ENCODE results near the gene CTNNAL1. TPM values are rescaled to one million over a fixed set of nuclear protein-coding genes. Genes with fewer than 3 reads are reported as not detected.

CTNNAL1 gene
- total RNA-seq, 4 donors from 2014 or later, result 106 to 231 (median 156) TPM

DNA sequence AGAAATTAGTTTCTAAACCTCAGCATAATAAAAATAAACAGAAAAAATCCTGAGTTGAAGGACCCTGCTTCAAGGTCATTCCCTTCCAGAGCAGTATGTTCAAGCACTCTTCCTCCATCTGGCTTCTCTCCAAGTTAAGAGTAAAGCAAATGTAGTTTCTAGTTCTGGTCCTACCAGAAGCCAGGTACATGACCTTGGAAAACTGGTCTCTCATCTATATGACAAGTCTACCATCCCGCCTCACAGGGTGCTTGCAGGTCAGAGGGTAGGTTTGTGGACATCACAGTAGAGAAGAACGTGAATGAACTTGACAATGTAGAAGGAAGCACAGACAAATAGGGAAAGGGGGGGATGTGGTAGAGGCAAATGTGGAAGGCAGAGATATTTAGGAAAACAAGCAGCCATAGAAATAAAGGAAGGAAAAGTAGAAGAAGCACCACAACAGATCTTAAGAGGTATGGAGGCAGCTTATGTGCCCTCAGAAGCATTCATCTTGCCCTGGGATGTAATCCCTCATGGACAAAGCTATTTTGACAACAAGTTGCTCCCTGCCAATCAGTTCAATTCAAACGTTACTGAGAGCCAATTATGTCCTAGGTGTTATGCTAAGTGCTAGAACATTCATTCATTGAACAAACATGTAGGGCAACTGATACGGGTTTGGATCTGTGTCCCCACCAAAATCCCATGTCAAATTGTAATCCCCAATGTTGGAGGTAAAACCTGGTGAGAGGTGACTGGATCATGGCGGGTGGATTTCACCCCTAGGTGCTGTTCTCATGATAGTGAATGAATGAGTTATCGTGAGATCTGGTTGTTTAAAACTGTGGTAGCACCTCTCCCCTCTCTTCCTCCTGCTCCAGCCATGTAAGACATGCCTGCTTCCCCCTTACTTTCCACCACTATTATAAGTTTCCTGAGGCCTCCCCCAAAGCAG is 23.7 kb upstream of the CTNNAL1 start:
- H3K9me3 ChIP-seq, result no peaks in the 10 kb centered on the region
- TF ChIP-seq, protein P1, sequence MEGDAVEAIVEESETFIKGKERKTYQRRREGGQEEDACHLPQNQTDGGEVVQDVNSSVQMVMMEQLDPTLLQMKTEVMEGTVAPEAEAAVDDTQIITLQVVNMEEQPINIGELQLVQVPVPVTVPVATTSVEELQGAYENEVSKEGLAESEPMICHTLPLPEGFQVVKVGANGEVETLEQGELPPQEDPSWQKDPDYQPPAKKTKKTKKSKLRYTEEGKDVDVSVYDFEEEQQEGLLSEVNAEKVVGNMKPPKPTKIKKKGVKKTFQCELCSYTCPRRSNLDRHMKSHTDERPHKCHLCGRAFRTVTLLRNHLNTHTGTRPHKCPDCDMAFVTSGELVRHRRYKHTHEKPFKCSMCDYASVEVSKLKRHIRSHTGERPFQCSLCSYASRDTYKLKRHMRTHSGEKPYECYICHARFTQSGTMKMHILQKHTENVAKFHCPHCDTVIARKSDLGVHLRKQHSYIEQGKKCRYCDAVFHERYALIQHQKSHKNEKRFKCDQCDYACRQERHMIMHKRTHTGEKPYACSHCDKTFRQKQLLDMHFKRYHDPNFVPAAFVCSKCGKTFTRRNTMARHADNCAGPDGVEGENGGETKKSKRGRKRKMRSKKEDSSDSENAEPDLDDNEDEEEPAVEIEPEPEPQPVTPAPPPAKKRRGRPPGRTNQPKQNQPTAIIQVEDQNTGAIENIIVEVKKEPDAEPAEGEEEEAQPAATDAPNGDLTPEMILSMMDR (IDR thresholded peaks at IDR 0.05), result no peak
- no peak for TF ChIP-seq POLR2A (IDR thresholded peaks at IDR 0.05)
- peak overlapping the region; percentile 51 to 71 (median 68) for H3K27ac ChIP-seq
- H3K4me1 ChIP-seq, result peaks cover 12 to 31% of the 10 kb centered on the region in 2 donors
- WGBS, 2 donors, result 78 to 84% methylated on average over 6 of the region's 6 CpGs
- intact Hi-C loops (cut with DNase I), result no loop called here
- H3K4me3 ChIP-seq (replicated peaks in 1 of 3), result no peak overlapping the region
- H3K27me3 ChIP-seq, result no peaks in the 10 kb centered on the region
- DNase-seq, result no peak
- peaks cover 15 to 20% of the 10 kb centered on the region in 2 donors for H3K36me3 ChIP-seq

DNA sequence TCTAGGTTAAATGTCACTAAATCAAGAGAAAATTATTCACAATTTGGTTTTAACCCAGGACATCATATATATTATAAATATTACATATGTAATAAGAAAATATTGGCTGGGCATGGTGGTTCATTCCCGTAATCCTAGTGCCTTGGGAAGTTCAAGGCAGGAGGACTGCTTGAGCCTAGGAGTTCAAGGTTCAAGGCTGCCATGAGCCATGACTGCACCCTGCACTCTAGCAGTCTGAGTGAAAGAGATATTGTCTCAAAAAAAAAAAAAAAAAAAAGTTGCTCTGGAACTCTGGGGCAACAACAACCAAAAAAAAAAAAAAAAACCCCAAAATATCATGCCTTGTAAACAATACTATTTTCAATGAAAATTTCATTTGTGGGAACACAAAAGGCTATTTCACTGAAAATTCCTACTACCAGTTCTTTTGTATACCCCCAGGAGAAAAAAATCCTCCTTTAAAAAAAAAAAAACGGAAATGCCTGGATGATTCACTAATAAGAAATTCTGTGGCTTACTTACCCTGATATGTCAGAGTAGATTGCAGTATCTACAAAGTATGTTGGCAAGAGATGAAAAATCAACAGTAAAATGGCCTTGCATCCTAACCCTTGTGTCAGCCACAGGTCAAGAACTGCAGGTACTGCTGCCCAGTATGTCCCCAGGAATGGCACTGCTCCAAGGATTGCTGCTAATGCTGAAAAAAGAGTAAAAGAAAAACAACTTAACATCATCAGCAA is 22.6 kb upstream of the CTNNAL1 start:
- peak; percentile 81 to 83 for DNase-seq
- Histone ChIP-seq H3K27ac (peak overlapping the region; percentile 35 to 71 (median 68)), H3K27me3 (no peaks in the 10 kb centered on the region), H3K4me1 (peaks cover 12 to 33% of the 10 kb centered on the region in 2 donors), H3K4me3 (replicated peaks in 1 of 3) (no peak overlapping the region), H3K9me3 (no peaks in the 10 kb centered on the region), H3K36me3 (peaks cover 18 to 20% of the 10 kb centered on the region in 2 donors)
- intact Hi-C loops (cut with DNase I), result no loop called here
- TF ChIP-seq, protein P1 (IDR thresholded peaks at IDR 0.05), result no peak
- no peak for TF ChIP-seq POLR2A (IDR thresholded peaks at IDR 0.05)
- 61 to 65% methylated on average over 2 of the region's 2 CpGs for WGBS, 2 donors

- Histone ChIP-seq H3K9me3 (no peaks in the 10 kb centered on the region), H3K4me3 (replicated peaks in 1 of 3) (no peak overlapping the region), H3K36me3 (peaks cover 18 to 20% of the 10 kb centered on the region in 2 donors), H3K27me3 (no peaks in the 10 kb centered on the region), H3K4me1 (peaks cover 20 to 37% of the 10 kb centered on the region in 2 donors), H3K27ac (peak overlapping the region; percentile 7 to 68 (median 15))
- intact Hi-C loops (cut with DNase I), result no loop called here
- no peak for TF ChIP-seq POLR2A (IDR thresholded peaks at IDR 0.05)
- TF ChIP-seq, protein P1 (IDR thresholded peaks at IDR 0.05), result no peak
- 70 to 84% methylated on average over 6 of the region's 6 CpGs for WGBS, 2 donors
- peak in 1 of 2 donors; percentile 35 for DNase-seq
These were observed 20.8 kb upstream of the CTNNAL1 start for GRCh38 chr9:109033941-109034700.

DNA sequence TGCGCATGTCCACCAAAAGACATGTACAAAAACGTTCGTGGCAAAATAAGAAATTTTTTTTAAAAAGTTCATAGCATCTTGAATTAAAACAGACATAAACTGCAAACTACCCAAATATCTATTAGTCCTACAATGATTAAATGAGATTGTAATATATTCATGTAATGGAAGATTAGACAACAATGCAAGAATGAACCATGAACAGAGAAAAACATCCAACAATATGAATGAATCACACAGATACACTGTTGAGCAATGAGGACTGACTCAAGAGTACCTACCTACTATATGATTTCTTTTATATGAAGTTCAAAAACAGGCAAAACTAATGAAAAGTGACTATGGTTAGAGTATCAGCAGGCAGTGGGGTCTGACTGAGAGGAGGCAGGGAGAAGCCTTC is 17.9 kb upstream of the CTNNAL1 start:
- 91 to 96% methylated on average over 3 of the region's 3 CpGs for WGBS, 2 donors
- intact Hi-C loops (cut with DNase I), result no loop called here
- no peak overlapping the region for H3K4me3 ChIP-seq (replicated peaks in 1 of 3)
- H3K9me3 ChIP-seq, result no peaks in the 10 kb centered on the region
- DNase-seq, result no peak
- peak overlapping the region in 1 of 3 donors; percentile 12 for H3K27ac ChIP-seq
- peaks cover 11 to 18% of the 10 kb centered on the region in 2 donors for H3K36me3 ChIP-seq
- TF ChIP-seq, protein P1 (IDR thresholded peaks at IDR 0.05), result no peak
- TF ChIP-seq POLR2A (IDR thresholded peaks at IDR 0.05), result no peak
- H3K27me3 ChIP-seq, result no peaks in the 10 kb centered on the region
- peaks cover 25 to 40% of the 10 kb centered on the region in 2 donors for H3K4me1 ChIP-seq

All from thyroid gland (tissue), 4 donors.